Stimulated activated CD8-positive, alpha-beta memory T cell treated with anti-CD3 and anti-CD28 coated beads, Interleukin-7, amount 100 ng/mL, for 4 hours (primary cell): ENCODE data around the gene NCOA6.
"Not testable (repeated sequence)": the region's sequence is repeated elsewhere in the genome, so short reads cannot be mapped to it uniquely, and the experiment has no call there.

Experiments
- DNase-seq, 2 donors: peaks; one replicate each; pipeline ENCODE4 v3.0.0-alpha.2; 2020; ENCODE audit warnings: low read depth in 2 of 2

The NCOA6 gene

GRCh38 chr20:34829191-34829590 lies 3.7 kb upstream of the NCOA6 start:
- DNase-seq = no peak

GRCh38 chr20:34824806-34825529 lies 483 bp downstream of the NCOA6 start:
- peak; percentile 26 to 59 for DNase-seq

GRCh38 chr20:34824452-34824805 lies 1.0 kb downstream of the NCOA6 start:
- peak; percentile 53 to 71 for DNase-seq

GRCh38 chr20:34824026-34824425 lies 1.4 kb downstream of the NCOA6 start:
- no peak for DNase-seq

- DNase-seq = no peak
These were observed 4.5 kb downstream of the NCOA6 start for GRCh38 chr20:34820805-34821578.

GRCh38 chr20:34817801-34818200 lies 7.7 kb downstream of the NCOA6 start:
- DNase-seq = no peak

GRCh38 chr20:34817072-34817471 lies 8.4 kb downstream of the NCOA6 start:
- DNase-seq = no peak

- no peak for DNase-seq
These were observed 9.8 kb downstream of the NCOA6 start for GRCh38 chr20:34815636-34816035.

GRCh38 chr20:34808583-34808982 lies 16.9 kb downstream of the NCOA6 start:
- DNase-seq = no peak

- DNase-seq = not testable (repeated sequence)
These were observed 17.4 kb downstream of the NCOA6 start for GRCh38 chr20:34807944-34808465.

GRCh38 chr20:34806255-34806654 lies 19.2 kb downstream of the NCOA6 start:
- no peak for DNase-seq

GRCh38 chr20:34798871-34799270 lies 26.6 kb downstream of the NCOA6 start:
- no peak for DNase-seq

GRCh38 chr20:34798328-34798727 lies 27.1 kb downstream of the NCOA6 start:
- DNase-seq = no peak

- DNase-seq = no peak
These were observed 28.1 kb downstream of the NCOA6 start for GRCh38 chr20:34797012-34797995.

- DNase-seq = no peak
These were observed 31.4 kb downstream of the NCOA6 start for GRCh38 chr20:34794006-34794585.

GRCh38 chr20:34792687-34793363 lies 32.6 kb downstream of the NCOA6 start:
- no peak for DNase-seq

- DNase-seq = no peak
These were observed 34.0 kb downstream of the NCOA6 start for GRCh38 chr20:34791289-34792020.

GRCh38 chr20:34781220-34781619 lies 44.2 kb downstream of the NCOA6 start:
- DNase-seq = no peak

GRCh38 chr20:34780291-34780690 lies 45.2 kb downstream of the NCOA6 start:
- not testable (repeated sequence) for DNase-seq

GRCh38 chr20:34776177-34776576 lies 49.3 kb downstream of the NCOA6 start:
- DNase-seq = no peak
